HepG2 (cell line): ENCODE data around the gene DNAH9.

Experiments used
- BRCA1 ChIP-seq: sonication (generic); formaldehyde crosslinking; IDR thresholded peaks from 2 replicates; pipeline ENCODE4 v1.4.0; 2020; ENCODE audit warnings: missing genetic modification reagents
- HNRNPLL ChIP-seq: fragments of 200-400 bp; formaldehyde crosslinking; IDR thresholded peaks from 2 replicates; pipeline ENCODE4 v1.6.1; 2017; ENCODE audit warnings: mild to moderate bottlenecking, low read depth, low read length; ENCODE audit not compliant: poor library complexity, severe bottlenecking
- HOMEZ ChIP-seq: IDR thresholded peaks from 2 replicates; pipeline ENCODE4 v1.6.1; 2016; ENCODE audit warnings: low read depth
- MYPOP ChIP-seq: sonication (generic); formaldehyde crosslinking; IDR thresholded peaks from 2 replicates; pipeline ENCODE4 v1.8.1; 2023; ENCODE audit warnings: mild to moderate bottlenecking, moderate library complexity, missing genetic modification reagents
- NFE2L1 ChIP-seq: sonication (generic); formaldehyde crosslinking; IDR thresholded peaks from 2 replicates; pipeline ENCODE4 v1.4.0; 2020; ENCODE audit warnings: missing genetic modification reagents, mild to moderate bottlenecking, borderline replicate concordance
- POLR2A ChIP-seq, 2 experiments: IDR thresholded peaks; 2 replicates each; pipeline ENCODE4 v1.6.1; 2011; ENCODE audit warnings: low read depth in 2 of 2, low read length in 2 of 2, mild to moderate bottlenecking in 1 of 2, moderate library complexity in 1 of 2; ENCODE audit not compliant: insufficient read depth in 1 of 2
- RXRA ChIP-seq: sonication (generic); formaldehyde crosslinking; IDR thresholded peaks from 2 replicates; pipeline ENCODE4 v1.5.1; 2020; ENCODE audit warnings: missing genetic modification reagents
- ZZZ3 ChIP-seq: sonication (generic); formaldehyde crosslinking; IDR thresholded peaks from 2 replicates; pipeline ENCODE4 v1.4.0; 2020; ENCODE audit warnings: missing genetic modification reagents, mild to moderate bottlenecking, borderline replicate concordance

- TF ChIP-seq MYPOP (no peak), RXRA (CRISPR knock-in tag) (no peak; the same call in 1 of the 2 replicates), POLR2A (IDR thresholded peaks at IDR 0.05; ENCODE audit: insufficient read depth in 1 of 2, low read depth in 2 of 2, low read length in 2 of 2) (no peak), NFE2L1 (CRISPR knock-in tag) (no peak), BRCA1 (CRISPR knock-in tag) (no peak), HOMEZ (CRISPR knock-in tag) (no peak), HNRNPLL (no peak), ZZZ3 (CRISPR knock-in tag) (no peak)
Observed at GRCh38 chr17:11996722-11997146, 398.5 kb downstream of the DNAH9 start.
